GM23248 (cell line): ENCODE results near the gene C3orf85.

Source experiments
- EZH2 ChIP-seq: fragments of 200-600 bp; sonication (generic); IDR thresholded peaks from 2 replicates; pipeline ENCODE4 v1.6.1; 2018; ENCODE audit warnings: antibody characterized with exemption, mild to moderate bottlenecking; ENCODE audit not compliant: insufficient read depth, poor library complexity, severe bottlenecking
- EZH2phosphoT487 ChIP-seq: fragments of 200-600 bp; sonication (generic); IDR thresholded peaks from 2 replicates; pipeline ENCODE4 v1.6.1; 2018; ENCODE audit warnings: antibody characterized with exemption, moderate library complexity, mild to moderate bottlenecking, low read depth; ENCODE audit not compliant: insufficient read depth

DNA sequence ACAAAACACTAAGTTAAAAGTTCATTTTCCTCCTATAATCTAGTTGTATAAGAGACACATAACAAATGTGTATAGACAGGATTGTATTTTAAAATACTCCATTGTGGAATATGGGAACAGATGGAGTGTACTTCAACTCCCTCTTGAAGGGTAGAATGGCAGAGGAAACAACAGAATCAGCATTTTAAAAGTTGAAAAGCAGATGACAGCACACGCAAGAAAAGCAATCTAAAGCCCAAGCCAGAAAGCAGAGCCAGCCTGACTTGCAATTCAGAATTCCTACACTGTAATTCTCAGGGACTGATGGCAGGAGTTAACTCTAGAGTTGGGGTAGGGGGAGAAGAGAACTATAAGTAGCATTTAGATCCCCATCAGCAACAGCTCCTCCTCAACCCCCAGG lies 41.4 kb upstream of the C3orf85 start:
- TF ChIP-seq EZH2phosphoT487: no peak
- no peak for TF ChIP-seq EZH2
